ENCODE data around the gene EEF1A1.
"Not testable (repeated sequence)": the region's sequence is repeated elsewhere in the genome, so short reads cannot be mapped to it uniquely, and the experiment has no call there.

EEF1A1 gene

GRCh38 chr6:73518982-73519881, 1.6 kb downstream of the EEF1A1 start:
- WGBS, 2 donors (ENCODE audit: extremely low coverage in 2 of 2, insufficient read length in 2 of 2, insufficient replicate concordance in 1 of 2) = no CpG with 5 or more reads among the region's 8 CpGs
- not testable (repeated sequence) for DNase-seq (ENCODE audit: low spot score)

GRCh38 chr6:73518100-73518981, 2.5 kb downstream of the EEF1A1 start:
- H3K23ac ChIP-seq (ENCODE audit: low read depth, low read length, poor library complexity); DNase-seq (ENCODE audit: low spot score); H2BK12ac ChIP-seq (ENCODE audit: low read length); H2BK120ac ChIP-seq (ENCODE audit: low read depth, low read length); H3K27ac ChIP-seq (replicated peaks; ENCODE audit: low read length); H3K14ac ChIP-seq (ENCODE audit: low read length); H3K79me1 ChIP-seq (ENCODE audit: low read depth, low read length); H2BK5ac ChIP-seq (ENCODE audit: low read length); H2AK5ac ChIP-seq (ENCODE audit: low read depth, low read length); H4K91ac ChIP-seq (ENCODE audit: low read depth, low read length, poor library complexity); H3K4ac ChIP-seq (ENCODE audit: low read length); H3K27me3 ChIP-seq (ENCODE audit: control insufficient read depth in 3 of 3, insufficient read depth in 3 of 3, low read depth in 1 of 3, low read length in 3 of 3); H2AFZ ChIP-seq (ENCODE audit: low read length); H3K18ac ChIP-seq (ENCODE audit: low read length); H3K4me1 ChIP-seq (ENCODE audit: control insufficient read depth in 2 of 2, insufficient read depth in 1 of 2, low read depth in 1 of 2, low read length in 2 of 2); H4K8ac ChIP-seq (ENCODE audit: low read depth, low read length); H3K9me3 ChIP-seq (replicated peaks in 1 of 2; ENCODE audit: control insufficient read depth in 2 of 2, insufficient read depth in 1 of 2, low read depth in 1 of 2, low read length in 2 of 2); H2BK15ac ChIP-seq (ENCODE audit: low read length); H3K9ac ChIP-seq (ENCODE audit: low read depth, low read length, poor library complexity): not testable (repeated sequence)
- Histone ChIP-seq H3K36me3 (replicated peaks in 1 of 2; ENCODE audit: control insufficient read depth in 2 of 2, insufficient read depth in 2 of 2, low read length in 2 of 2) (peaks cover 25 to 59% of the 10 kb centered on the region in 2 donors), H3K4me3 (ENCODE audit: low read length in 2 of 2) (peak overlapping the region; percentile 43 to 74), H3K4me2 (ENCODE audit: insufficient read depth, low read length, poor library complexity, severe bottlenecking) (peak overlapping the region; percentile 48)
- no CpG with 5 or more reads among the region's 19 CpGs for WGBS, 2 donors (ENCODE audit: extremely low coverage in 2 of 2, insufficient read length in 2 of 2, insufficient replicate concordance in 1 of 2)

More at GRCh38 chr6:73518982-73519881, 1.6 kb downstream of the EEF1A1 start:
- H3K9me3 ChIP-seq (replicated peaks in 1 of 2; ENCODE audit: control insufficient read depth in 2 of 2, insufficient read depth in 1 of 2, low read depth in 1 of 2, low read length in 2 of 2); H2AK5ac ChIP-seq (ENCODE audit: low read depth, low read length); H2BK15ac ChIP-seq (ENCODE audit: low read length); H4K91ac ChIP-seq (ENCODE audit: low read depth, low read length, poor library complexity); H3K27me3 ChIP-seq (ENCODE audit: control insufficient read depth in 3 of 3, insufficient read depth in 3 of 3, low read depth in 1 of 3, low read length in 3 of 3); H2AFZ ChIP-seq (ENCODE audit: low read length); H3K23ac ChIP-seq (ENCODE audit: low read depth, low read length, poor library complexity); H3K4me1 ChIP-seq (ENCODE audit: control insufficient read depth in 2 of 2, insufficient read depth in 1 of 2, low read depth in 1 of 2, low read length in 2 of 2); H3K14ac ChIP-seq (ENCODE audit: low read length); H4K8ac ChIP-seq (ENCODE audit: low read depth, low read length); H3K27ac ChIP-seq (replicated peaks; ENCODE audit: low read length); H2BK120ac ChIP-seq (ENCODE audit: low read depth, low read length); H3K9ac ChIP-seq (ENCODE audit: low read depth, low read length, poor library complexity); H2BK12ac ChIP-seq (ENCODE audit: low read length); H2BK5ac ChIP-seq (ENCODE audit: low read length); H3K79me1 ChIP-seq (ENCODE audit: low read depth, low read length); H3K18ac ChIP-seq (ENCODE audit: low read length); H3K4ac ChIP-seq (ENCODE audit: low read length): not testable (repeated sequence)
- H3K4me3 ChIP-seq (ENCODE audit: low read length in 2 of 2) = peak overlapping the region; percentile 91 to 99
- peak overlapping the region; percentile 64 for H3K4me2 ChIP-seq (ENCODE audit: insufficient read depth, low read length, poor library complexity, severe bottlenecking)
- H3K36me3 ChIP-seq (replicated peaks in 1 of 2; ENCODE audit: control insufficient read depth in 2 of 2, insufficient read depth in 2 of 2, low read length in 2 of 2) = peaks cover 25 to 59% of the 10 kb centered on the region in 2 donors

GRCh38 chr6:73516514-73517489, 4.0 kb downstream of the EEF1A1 start:
- Histone ChIP-seq H3K23ac (ENCODE audit: low read depth, low read length, poor library complexity) (no peak overlapping the region), H3K27ac (replicated peaks; ENCODE audit: low read length) (peak overlapping the region; percentile 53), H2BK5ac (ENCODE audit: low read length) (no peak overlapping the region), H2BK120ac (ENCODE audit: low read depth, low read length) (no peak overlapping the region), H2BK15ac (ENCODE audit: low read length) (no peak overlapping the region), H3K4me2 (ENCODE audit: insufficient read depth, low read length, poor library complexity, severe bottlenecking) (peak overlapping the region; percentile 31), H4K8ac (ENCODE audit: low read depth, low read length) (no peak overlapping the region), H3K4me1 (ENCODE audit: control insufficient read depth in 2 of 2, insufficient read depth in 1 of 2, low read depth in 1 of 2, low read length in 2 of 2) (peaks cover 6 to 9% of the 10 kb centered on the region in 2 donors), H2AK5ac (ENCODE audit: low read depth, low read length) (no peak overlapping the region), H3K79me1 (ENCODE audit: low read depth, low read length) (peaks cover 6% of the 10 kb centered on the region), H2AFZ (ENCODE audit: low read length) (no peak overlapping the region), H3K9ac (ENCODE audit: low read depth, low read length, poor library complexity) (no peak overlapping the region), H3K9me3 (replicated peaks in 1 of 2; ENCODE audit: control insufficient read depth in 2 of 2, insufficient read depth in 1 of 2, low read depth in 1 of 2, low read length in 2 of 2) (no peaks in the 10 kb centered on the region), H4K91ac (ENCODE audit: low read depth, low read length, poor library complexity) (no peak overlapping the region), H3K4ac (ENCODE audit: low read length) (no peak overlapping the region), H2BK12ac (ENCODE audit: low read length) (no peak overlapping the region), H3K18ac (ENCODE audit: low read length) (no peak overlapping the region), H3K36me3 (replicated peaks in 1 of 2; ENCODE audit: control insufficient read depth in 2 of 2, insufficient read depth in 2 of 2, low read length in 2 of 2) (peaks cover 25 to 65% of the 10 kb centered on the region in 2 donors), H3K27me3 (ENCODE audit: control insufficient read depth in 3 of 3, insufficient read depth in 3 of 3, low read depth in 1 of 3, low read length in 3 of 3) (no peaks in the 10 kb centered on the region), H3K4me3 (ENCODE audit: low read length in 2 of 2) (peak overlapping the region in 1 of 2 donors; percentile 7), H3K14ac (ENCODE audit: low read length) (no peak overlapping the region)
- no peak for DNase-seq (ENCODE audit: low spot score)
- WGBS, 2 donors (ENCODE audit: extremely low coverage in 2 of 2, insufficient read length in 2 of 2, insufficient replicate concordance in 1 of 2) = no CpG with 5 or more reads among the region's 4 CpGs

Measured in neuronal stem cell (in vitro differentiated cells).